NCI-H1694 (cell line): ENCODE measurements around the gene SF3A1.
"Not testable (repeated sequence)": the region's sequence is repeated elsewhere in the genome, so short reads cannot be mapped to it uniquely, and the experiment has no call there.

Experiments
- DNase-seq: peaks from one replicate; lab custom pipeline; 2025; lab: John Stamatoyannopoulos, UW

The SF3A1 gene

DNA sequence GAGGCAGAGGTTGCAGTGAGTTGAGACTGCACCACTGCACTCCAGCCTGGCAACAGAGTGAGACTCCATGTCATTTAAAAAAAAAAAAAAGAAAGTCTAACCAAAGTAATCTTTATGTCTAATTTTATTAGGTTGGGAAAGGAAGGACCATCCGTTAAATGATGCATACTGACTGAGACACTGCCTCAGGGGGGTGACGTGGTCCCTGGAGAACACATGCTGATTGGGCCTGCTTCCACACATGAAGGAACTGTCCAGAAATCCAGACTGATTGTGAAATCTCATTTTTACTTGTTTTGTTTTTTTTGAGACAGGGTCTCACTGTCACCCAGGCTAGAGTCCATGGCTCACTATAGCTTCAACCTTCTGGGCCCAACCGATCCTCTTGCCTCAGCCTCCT lies 5.5 kb downstream of the SF3A1 start:
- no peak for DNase-seq

DNA sequence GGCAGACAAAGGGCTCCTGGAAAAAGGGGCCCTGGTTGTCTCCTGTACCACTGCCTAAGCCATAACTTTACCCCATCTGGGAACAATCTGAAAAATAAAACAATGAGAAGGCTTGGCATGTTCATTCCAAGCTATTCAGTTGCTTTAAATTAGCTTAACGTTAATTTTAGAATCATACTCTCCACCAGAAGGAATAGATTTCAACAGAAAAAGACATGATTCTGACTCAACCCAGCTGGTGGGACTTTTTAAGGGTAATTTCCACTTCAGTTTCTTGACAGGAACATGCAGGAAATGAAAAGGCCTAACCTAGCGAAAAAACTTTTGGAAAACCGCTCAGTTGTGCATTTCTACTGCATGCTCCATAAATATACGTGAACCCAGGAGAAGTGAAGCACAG lies 7.9 kb downstream of the SF3A1 start:
- no peak for DNase-seq

DNA sequence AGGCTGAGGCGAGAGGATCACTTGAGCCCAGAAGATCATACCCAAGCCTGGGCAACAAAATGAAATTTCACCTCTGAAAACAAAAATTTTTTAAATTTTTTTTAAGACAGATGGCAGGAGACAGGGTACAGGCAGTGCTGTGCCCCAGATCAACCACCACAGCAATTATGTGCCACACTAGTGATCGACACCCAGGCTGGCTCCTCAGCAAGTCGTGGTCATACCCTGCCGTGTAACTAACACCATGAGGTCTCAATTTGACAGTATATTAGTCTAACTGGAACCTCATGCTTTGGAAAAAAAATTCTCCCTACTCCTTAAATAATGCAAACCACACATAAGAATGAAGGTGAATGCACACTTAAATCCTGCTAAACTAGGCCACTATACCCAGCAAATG lies 8.3 kb downstream of the SF3A1 start:
- no peak for DNase-seq

DNA sequence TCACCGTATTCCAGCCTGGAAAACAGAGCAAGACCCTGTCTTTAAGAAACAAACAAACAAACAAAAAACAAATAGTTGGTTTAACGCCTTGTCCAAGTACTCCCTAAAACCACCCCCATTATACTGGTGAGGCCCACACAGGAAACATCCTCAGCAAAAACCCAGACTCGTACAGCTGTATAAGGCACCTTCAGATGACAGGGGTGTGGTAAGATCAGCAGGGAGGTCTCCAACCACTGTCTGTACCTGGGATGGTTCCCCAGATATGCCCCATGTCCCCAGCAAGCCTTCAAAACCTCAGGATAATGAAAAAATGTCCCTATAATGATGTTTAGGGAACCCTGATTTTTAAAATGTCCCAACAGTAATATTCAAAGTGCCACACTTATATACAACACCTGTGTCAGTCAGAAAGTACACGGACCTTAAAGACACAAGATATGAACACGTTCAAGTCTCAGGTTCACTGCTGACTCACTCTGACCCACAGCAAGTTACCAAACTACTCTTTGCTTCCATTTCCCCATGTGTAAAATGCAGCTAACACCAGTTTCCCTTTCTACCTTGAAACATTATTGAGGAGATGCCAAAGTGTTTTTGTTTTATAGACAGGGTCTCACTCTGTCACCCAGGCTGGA lies 9.3 kb downstream of the SF3A1 start:
- DNase-seq, result no peak

DNA sequence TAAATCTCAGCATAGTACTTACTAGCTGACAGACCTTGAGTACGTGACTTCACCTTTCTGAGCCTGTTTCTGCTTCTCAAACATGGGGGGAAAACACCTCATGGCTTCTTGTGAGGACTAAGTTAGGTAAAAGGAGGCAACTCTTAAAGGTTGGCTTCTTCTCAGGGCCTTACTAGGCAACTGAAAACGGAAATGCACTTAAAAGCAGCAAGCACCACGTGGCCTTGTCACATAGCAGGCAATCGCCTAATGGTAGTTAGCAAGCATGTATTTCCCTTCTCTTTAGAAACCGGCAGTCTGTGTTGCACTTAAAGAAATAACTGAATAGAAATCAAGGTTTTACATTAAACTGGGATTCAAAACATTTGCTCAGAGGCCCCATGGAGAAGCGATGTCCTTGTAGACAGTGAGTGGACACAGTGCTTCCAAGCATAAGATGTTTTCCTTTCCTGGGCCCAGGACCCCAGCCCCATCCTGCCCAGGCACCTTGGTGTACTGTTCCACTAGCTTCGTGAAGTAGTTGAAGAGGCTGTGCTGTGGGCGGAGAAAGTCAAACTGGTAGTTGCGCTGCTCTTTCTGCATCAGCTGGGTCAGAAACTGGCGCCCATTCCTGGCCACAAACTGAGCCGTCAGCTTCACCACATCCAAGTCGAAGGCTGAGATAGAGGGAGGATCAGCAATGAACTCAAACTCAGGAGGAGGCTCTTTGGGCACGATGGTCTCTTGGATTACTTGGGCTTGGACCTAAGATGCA lies 12.1 kb downstream of the SF3A1 start:
- no peak for DNase-seq

DNA sequence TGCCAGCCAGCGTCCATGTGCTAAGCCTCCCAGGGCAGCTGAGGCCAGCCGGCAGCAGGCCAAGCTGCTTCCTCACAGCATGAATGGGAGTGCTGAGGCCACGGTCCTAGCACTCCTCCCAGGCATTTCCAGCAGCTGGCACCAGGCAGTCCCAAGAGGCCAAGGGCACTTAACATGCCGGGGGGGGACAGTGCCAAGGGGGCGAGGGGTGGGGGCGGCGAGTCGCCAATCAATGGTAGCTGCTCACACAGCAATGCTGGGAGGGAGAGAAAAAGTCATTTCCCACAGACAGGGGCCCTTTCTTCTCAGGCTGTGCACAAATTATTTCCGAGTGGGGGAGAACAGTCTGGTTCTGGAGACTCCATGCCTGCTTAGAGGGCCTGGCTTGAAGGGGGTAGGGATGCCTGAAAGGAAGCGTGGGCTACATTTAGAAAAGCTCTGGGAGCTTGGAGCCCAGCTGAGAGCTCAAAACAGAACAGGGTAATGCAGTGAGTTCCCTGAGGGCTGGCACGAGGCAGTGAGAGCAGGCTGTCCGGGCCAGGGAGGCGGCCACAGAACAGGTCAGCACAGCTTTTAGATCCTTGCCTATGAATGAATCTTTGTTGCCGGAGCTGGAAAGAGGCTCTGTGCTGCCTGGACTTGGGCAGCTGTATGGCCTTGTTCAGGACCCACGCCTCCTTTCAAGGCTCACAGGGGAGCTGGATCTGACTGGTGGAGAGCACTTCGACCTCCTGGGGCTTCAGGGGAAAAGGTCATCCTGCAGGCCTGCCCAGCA lies 15.6 kb downstream of the SF3A1 start:
- no peak for DNase-seq

DNA sequence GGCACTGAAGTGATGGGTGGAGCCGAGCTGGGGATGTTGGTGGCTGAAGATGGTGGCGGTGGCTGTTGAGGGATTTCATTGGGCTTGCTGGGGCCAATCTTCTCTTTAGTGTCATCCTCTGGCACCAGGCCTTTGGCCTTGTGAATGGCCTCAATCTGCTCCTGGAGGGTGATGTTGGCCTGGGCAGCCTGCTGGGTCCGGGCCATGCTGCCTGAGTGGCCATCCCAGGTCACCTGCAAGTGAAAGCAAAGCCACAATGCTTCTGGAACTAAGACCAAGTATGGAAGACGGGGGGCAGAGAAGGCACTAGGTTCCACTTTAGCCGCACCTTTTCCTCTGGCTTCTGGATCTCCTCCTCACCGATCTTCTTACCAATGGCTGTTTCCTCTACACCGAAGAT lies 17.9 kb downstream of the SF3A1 start:
- DNase-seq, result no peak

DNA sequence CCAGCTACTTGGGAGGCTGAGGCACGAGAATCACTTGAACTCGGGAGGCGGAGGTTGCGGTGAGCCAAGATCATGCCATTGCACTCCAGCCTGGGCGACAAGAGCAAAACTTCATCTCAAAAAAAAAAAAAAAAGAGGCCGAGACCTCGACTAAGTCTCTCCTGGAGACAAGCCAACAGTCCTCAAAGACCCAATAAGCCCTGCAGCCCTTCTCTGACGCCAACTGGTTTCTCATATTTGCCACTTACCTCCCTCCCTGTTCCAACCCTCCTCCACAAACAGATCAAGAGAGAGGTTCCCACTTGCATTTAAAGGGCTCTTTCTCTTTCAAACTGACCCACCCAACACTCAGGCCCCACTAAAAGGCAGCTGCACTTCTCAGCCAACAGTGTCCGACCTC lies 18.4 kb downstream of the SF3A1 start:
- not testable (repeated sequence) for DNase-seq

DNA sequence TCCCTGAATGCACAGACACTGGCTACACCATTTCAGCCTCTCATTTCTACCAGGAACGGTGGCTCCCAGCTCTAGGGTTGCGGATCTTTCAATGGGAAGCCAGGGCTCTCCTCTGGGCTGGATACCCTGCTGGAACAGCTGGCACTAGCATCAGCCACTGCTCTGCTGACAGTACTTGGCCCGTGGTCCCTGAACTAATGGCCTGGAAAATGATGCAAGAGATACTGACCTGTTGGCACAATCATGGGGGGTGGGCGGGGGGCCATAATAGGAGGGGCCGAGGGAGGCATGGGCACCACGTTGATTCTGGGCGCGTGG lies 19.3 kb downstream of the SF3A1 start:
- no peak for DNase-seq

DNA sequence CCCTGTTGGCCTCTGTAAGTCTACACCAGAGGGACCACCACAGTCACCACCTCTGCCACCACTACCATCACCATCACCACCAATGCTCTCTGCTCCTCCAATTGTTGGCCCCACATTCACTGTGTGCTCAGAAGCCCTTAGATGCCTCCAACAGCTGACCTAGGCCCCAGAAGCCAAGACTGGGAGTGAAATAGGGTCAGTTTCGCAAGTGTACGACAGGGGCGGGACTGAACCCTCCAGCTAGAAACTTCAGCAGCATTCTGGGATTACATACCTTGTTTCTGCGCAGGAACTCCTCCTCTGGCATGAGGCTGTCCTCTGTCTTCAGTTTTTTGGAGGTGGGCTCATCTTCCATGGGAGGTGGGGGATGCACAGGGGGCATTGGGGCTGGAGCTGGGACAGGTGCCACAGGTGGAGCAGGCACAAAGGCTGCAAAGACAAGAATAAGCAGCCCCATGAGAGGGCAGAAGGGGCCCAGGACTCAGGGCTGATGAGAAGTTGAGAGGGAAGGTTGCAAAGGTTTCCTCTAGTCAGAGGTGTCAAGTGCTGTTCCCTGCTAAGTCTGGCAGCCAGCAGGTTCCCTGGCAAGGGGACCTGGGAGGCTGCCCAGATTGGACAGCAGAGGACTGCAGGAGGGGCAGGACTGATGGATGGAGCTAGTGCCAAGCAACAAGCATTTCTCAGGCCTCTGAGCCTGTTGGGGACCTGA lies 19.8 kb downstream of the SF3A1 start:
- no peak for DNase-seq

DNA sequence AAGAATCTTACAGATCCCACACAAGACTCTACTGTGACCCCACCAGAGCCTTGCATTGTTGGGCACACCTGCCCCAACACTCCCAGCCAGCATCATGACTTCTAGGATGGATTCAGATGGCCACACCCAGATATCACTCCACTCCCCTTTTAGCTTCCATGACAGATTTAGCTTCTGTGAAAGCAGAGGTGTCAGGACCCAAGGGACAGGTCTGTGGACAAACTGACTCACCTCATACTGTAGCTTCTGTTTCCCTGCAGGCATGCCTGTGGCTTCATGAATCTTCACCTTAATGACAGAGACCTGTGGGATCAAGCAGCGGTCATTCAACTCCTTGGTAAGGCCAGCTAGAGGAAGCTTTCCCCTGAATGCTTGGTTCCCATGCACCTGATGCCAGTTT lies 21.5 kb downstream of the SF3A1 start:
- no peak for DNase-seq

DNA sequence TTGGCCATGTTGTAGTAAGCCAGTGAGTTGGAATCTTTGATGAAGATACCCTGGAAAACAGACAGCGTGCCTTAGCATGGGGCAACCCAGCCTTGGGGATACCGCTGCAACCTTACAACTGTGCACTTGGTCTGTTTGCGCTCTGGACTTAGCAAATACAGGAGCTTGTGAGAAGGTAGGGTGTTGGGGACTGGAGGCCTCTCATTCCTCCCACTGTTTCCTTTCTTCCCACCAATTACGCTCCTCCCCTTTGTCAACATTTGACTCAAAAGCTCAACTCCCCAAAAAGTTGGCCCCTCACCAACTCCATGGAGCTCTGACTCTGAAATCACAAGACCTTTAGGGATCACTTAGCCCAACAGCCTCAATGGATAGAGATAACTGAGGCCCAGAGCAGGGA lies 22.0 kb downstream of the SF3A1 start:
- no peak for DNase-seq

DNA sequence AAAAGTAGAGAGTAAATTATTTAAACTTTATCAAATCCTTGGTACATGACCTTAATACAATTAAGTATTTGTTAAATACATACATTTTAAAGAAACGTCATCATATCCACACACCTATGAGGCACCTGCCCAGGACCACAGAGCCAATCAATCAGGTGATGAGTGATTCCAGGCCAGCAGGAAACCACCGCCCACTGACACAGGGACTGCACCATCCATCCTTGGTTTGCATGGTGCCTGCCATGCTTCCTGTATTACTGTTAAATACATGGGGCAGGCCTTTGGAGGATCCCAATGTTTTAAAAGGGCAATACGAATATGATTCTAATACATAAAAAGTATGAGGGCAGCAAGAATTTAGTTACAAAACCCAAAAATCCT lies 23.0 kb downstream of the SF3A1 start:
- no peak for DNase-seq

DNA sequence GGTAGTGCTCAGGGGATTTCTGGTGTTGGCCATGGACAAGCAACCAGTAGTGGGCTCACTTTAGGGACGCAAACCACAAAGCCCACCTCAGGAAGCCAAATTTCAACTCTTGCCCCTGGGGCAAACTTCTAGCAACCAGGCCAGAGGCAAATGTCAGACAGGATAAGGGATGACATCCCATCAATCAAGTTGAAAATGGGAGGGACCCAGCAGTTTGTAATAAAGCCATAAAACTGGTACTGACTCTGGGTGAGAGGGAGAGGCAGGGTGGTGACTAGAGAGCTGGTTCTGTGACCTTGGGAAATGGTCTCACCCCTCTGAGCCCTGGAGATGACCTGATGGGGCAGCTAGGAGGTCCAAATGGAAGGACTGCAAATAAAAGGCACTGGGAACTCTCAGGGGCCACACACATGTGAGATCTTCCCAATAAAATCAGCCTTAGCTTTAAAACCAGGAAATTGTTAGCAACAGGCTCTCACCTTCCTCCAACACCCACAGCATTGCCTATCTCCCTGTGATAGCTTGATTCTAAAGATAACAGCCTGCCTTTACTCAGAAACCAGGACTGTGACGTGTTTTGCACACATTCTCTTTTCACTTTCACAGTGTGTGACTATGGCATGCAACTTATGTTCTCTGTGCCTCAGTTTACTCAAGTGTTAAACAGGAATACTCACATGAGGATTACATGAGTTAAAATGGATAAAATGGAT lies 23.5 kb downstream of the SF3A1 start:
- no peak for DNase-seq

DNA sequence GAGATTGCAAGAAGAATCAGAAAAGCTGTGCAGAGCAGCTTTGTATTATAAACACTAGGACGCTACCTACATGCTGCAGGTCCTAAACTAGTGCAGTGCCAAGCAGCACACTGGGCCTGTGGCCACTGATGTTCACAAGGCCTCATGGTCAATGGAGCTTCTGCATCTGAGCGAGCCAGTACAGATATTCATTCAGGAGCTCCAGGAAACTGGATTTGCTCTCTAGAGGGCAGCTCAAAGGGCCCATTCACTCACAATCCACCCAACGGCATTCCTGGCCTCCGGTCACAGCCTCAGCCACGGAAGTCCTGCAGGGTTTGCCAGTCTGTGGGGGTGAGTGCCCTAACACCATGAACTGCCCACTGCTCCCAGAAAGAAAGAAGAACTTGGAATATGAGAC lies 24.1 kb downstream of the SF3A1 start:
- DNase-seq, result no peak

DNA sequence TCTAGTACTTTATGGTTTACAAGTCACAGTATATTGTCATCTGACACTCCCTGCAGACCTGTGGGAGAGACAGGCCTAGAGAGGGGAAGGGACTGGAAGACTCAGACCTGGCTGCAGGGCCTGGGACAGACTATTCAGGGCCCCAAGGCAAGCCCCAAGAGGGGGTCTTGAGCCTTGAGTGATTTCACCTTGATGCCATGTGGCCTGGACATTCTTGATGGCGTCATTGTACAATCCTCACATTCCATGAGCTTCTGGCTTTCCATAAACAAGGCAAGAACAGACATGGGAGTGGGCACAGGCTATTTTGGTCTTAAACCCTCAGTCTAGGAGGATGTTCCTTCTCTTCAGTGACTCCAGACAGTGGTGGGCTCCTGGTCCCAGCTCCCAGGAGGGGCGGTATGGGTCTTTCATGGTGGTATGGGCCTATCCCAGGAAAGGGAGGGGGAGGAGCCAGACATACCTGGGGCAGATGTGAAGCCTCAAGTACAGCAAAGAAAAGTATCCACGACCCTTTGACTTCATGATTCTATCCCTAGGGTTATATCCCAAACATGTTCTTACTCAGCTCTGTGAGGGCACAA lies 28.1 kb downstream of the SF3A1 start:
- DNase-seq, result no peak

DNA sequence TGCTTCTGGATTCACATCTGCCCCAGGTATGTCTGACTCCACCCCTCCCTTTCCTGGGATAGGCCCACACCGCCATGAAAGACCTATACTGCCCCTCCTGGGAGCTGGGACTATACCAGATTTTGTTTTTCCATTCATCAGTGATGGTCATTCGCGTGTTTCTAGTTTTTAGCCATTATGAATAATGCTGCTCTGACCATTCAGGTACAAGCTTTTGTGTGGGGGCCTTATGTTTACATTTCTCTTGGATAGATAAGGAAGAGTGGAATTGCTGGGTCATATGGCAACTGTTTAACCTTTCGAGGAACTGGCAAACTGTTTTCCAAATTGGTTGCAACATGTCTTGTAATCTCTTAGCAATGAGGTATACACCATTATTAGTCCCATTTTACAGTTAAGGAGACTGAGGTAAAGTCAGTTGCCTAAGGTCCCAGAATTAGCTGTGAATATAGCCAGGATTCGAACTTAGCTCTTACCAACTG lies 28.8 kb downstream of the SF3A1 start:
- no peak for DNase-seq

DNA sequence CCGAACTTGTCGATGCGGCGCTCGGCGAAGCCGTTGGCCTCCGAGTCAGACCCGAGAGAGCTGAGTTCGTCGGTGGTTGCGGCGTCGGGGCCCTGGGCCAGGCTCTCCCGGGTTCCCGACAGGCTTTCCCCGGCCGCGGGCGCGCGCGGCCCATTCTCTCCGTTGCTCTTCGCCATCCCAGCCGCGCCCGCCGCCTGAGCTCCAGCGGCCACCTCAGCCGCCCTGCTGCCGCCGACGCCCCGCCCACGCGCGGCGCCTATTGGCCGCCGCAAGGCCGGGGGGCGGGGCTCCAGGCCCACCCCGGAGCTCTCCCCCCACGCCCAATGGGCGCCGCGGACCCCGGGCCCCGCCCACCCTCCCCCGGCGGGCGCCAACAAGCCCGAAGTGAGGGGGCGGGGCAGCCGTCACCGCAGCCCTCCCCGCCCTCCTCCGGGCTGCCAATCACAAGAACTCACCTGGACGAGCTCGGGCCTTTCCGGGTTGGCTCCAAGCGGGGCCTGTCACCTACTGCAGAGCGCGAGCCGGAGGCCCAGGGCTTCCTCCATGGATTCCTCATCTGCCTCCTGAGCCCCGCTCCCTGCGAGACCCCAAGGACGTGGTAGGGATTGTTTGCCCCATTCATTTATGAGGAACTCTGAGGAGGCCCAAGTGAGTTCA lies 29.9 kb downstream of the SF3A1 start, which contains the start of gene TBC1D10A:
Gene TBC1D10A, minus strand, starts transcription at position 236 of the 657 bp plus-strand sequence. Its CDS starts 60 bp downstream, at position 176.
- DNase-seq, result peak; percentile 59

DNA sequence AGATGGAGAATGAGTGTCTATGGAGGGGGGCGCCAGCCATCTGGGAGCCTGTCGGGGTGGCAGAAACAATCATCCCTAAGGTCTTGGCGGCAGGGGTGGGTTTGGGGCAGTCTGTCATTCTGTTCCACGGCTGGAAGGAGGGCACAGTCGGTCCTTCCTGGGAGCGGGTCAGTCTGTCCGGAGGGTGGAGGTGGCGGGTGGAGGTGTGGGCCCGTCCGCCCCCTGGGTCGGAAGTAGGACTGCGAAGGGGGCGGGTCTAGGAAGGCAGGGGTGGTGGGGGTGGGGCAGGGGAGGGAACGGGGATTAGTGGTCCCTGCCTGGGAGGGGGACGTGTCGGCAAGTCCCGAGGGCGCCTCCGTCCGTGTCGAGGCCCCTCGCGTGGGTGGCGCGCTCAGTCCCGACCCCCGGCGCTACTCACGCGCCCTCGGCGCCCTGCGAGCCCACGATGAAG lies 30.4 kb downstream of the SF3A1 start:
- no peak for DNase-seq

DNA sequence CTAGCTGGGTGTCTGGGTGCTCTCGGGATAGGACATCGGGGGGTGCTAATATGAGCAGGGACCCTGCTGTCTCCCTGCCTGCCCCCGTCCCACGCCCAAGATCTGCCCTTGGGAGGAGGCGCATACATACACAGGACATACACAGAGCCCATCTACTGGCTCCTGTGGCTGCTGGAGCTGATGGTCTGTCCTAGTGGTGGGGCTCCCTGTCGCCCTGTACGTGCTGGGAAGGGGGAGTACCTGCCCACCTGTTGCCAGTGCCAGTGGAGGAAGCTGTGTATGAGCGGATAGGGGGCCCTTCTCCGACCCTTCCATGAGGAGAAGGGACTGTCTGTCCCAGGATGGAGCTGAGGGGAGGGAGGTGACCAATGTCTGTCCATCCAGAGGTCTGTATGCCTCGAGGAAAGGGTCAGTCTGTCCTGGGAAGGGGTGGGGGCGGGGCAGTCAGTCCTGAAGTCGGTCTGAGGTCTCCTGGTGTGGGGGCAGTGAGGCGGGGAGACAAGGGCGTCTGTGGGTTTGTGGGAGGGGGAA lies 30.9 kb downstream of the SF3A1 start:
- no peak for DNase-seq
